K562 (cell line): Measurements from ENCODE around the gene CDH6. TPM values are rescaled to one million over a fixed set of nuclear protein-coding genes. Genes with fewer than 3 reads are reported as not detected.

Experiments used
- ATAC-seq: fragments of 200-7000 bp; cut with Tn5 transposase; 3 replicates; pipeline ENCODE4 v1.9.1; 2020; ENCODE audit warnings: moderate library complexity
- BruUV-seq: library from RNA; stranded (reverse); fragments of 400-500 nt; replicated peaks from 2 replicates; lab custom pipeline; 2021; lab: Mats Ljungman, UMichigan
- CTCF ChIA-PET: fragments of 300-600 bp; formaldehyde crosslinking; extraction: SDS; loops from one replicate; lab custom pipeline; 2021; ENCODE audit warnings: low intra/inter-chr PET ratio; lab: Yijun Ruan, JAX
- POLR2A ChIA-PET: fragments of 300-600, 350-650 bp; sonication (Branson Sonifier 250); formaldehyde crosslinking; extraction: SDS; loops from one replicate; lab custom pipeline; 2021; ENCODE audit warnings: antibody characterized with exemption, inconsistent platforms; lab: Yijun Ruan, JAX
- DNase-seq, 4 experiments: peaks; one replicate each; pipeline versions ENCODE4 v3.0.0 to v3.0.0-alpha.2; 2011 to 2018; ENCODE audit warnings: low spot score in 3 of 4, mixed read lengths in 3 of 4; ENCODE audit errors: extremely low read depth in 1 of 4
- FAIRE-seq: peaks from 2 replicates; lab custom pipeline; 2011; peaks lifted over from hg19 to GRCh38; lab: Jason Lieb, UNC
- H2AFZ ChIP-seq: 2 replicates; pipeline ENCODE4 v1.6.0; 2011; ENCODE audit warnings: low read depth, low read length, control low read depth, inconsistent platforms
- H3K27ac ChIP-seq: fragments of 200-600 bp; 3 replicates; pipeline ENCODE4 v1.8.0; 2011; ENCODE audit warnings: low read depth, mild to moderate bottlenecking, control low read depth, inconsistent platforms, low read length, moderate library complexity, mixed read lengths; ENCODE audit errors: extremely low read depth
- H3K27me3 ChIP-seq, 2 experiments: fragments of 300-600 bp in 1 of 2; 2 replicates in 1 of 2; 3 replicates in 1 of 2; pipeline versions ENCODE4 v1.6.0 to v1.8.0; 2011; ENCODE audit warnings: inconsistent platforms in 2 of 2, low read length in 2 of 2, mild to moderate bottlenecking in 1 of 2, mixed read lengths in 1 of 2, moderate library complexity in 1 of 2; ENCODE audit not compliant: control insufficient read depth in 2 of 2, insufficient read depth in 2 of 2
- H3K36me3 ChIP-seq: fragments of 300-600 bp; 3 replicates; pipeline ENCODE4 v1.8.0; 2011; ENCODE audit warnings: mild to moderate bottlenecking, low read length, inconsistent platforms; ENCODE audit not compliant: control insufficient read depth, insufficient read depth
- H3K4me1 ChIP-seq, 2 experiments: fragments of 200-600 bp in 1 of 2; replicated peaks in 1 of 2; 2 replicates in 1 of 2; 3 replicates in 1 of 2; pipeline versions ENCODE4 v1.5.1 to v1.8.0; 2011; ENCODE audit warnings: inconsistent platforms in 2 of 2, low read length in 2 of 2, mild to moderate bottlenecking in 1 of 2, mixed read lengths in 1 of 2, moderate library complexity in 1 of 2; ENCODE audit not compliant: control insufficient read depth in 2 of 2, insufficient read depth in 2 of 2
- H3K4me2 ChIP-seq: 2 replicates; pipeline ENCODE4 v1.6.1; 2011; ENCODE audit warnings: low read length, control low read depth, inconsistent platforms, mixed read lengths; ENCODE audit not compliant: insufficient read depth
- H3K4me3 ChIP-seq: fragments of 200-600 bp; sonication (generic), shearing (Covaris generic); 2 replicates; pipeline ENCODE4 v1.5.1; 2016; ENCODE audit warnings: control low read depth, inconsistent platforms
- H3K79me2 ChIP-seq: fragments of 200-600 bp; 3 replicates; pipeline ENCODE4 v1.8.0; 2011; ENCODE audit warnings: low read length, inconsistent platforms; ENCODE audit not compliant: control insufficient read depth, insufficient read depth
- H3K9ac ChIP-seq, 2 experiments: 2 replicates each; pipeline versions ENCODE4 v1.6.0 to v1.6.1; 2011; ENCODE audit warnings: low read depth in 2 of 2, low read length in 2 of 2, control low read depth in 1 of 2, inconsistent platforms in 1 of 2, mild to moderate bottlenecking in 1 of 2, mixed read lengths in 1 of 2; ENCODE audit not compliant: insufficient read depth in 1 of 2
- H3K9me1 ChIP-seq: one replicate; pipeline ENCODE4 v1.6.0; 2011; ENCODE audit warnings: inconsistent platforms, mild to moderate bottlenecking, low read length, moderate library complexity; ENCODE audit not compliant: control insufficient read depth, insufficient read depth
- H3K9me3 ChIP-seq: replicated peaks from 2 replicates; pipeline ENCODE4 v1.5.1; 2011; ENCODE audit warnings: low read depth, low read length, inconsistent platforms; ENCODE audit not compliant: control insufficient read depth, insufficient read depth
- H4K20me1 ChIP-seq: replicated peaks from 2 replicates; pipeline ENCODE4 v1.6.1; 2011; ENCODE audit warnings: low read length, inconsistent platforms, mixed read lengths; ENCODE audit not compliant: control insufficient read depth, insufficient read depth
- ILK ChIP-seq: fragments of 450-650 bp; IDR thresholded peaks from 2 replicates; pipeline ENCODE4 v1.6.1; 2016; ENCODE audit warnings: missing genetic modification characterization, low read depth, mild to moderate bottlenecking, missing compliant biosample characterization, moderate library complexity, borderline replicate concordance
- MEIS2 ChIP-seq: fragments of 450-650 bp; IDR thresholded peaks from 2 replicates; pipeline ENCODE4 v1.6.1; 2014; ENCODE audit warnings: mild to moderate bottlenecking; ENCODE audit not compliant: partially characterized antibody
- NR3C1 ChIP-seq: sonication (generic); formaldehyde crosslinking; IDR thresholded peaks from 2 replicates; pipeline ENCODE4 v1.8.1; 2022; ENCODE audit warnings: missing genetic modification reagents
- PCBP1 ChIP-seq: fragments of 200-400 bp; formaldehyde crosslinking; IDR thresholded peaks from 2 replicates; pipeline ENCODE4 v1.6.1; 2018; ENCODE audit warnings: mild to moderate bottlenecking, low read depth, low read length; ENCODE audit not compliant: poor library complexity, severe bottlenecking
- SRSF1 ChIP-seq: fragments of 200-400 bp; formaldehyde crosslinking; IDR thresholded peaks from 2 replicates; pipeline ENCODE4 v1.6.1; 2017; ENCODE audit warnings: mild to moderate bottlenecking, low read depth, low read length, moderate library complexity
- ZBTB1 ChIP-seq: sonication (generic); formaldehyde crosslinking; IDR thresholded peaks from 2 replicates; pipeline ENCODE4 v1.8.1; 2023; ENCODE audit warnings: missing genetic modification reagents, low read depth, mild to moderate bottlenecking, borderline replicate concordance
- WGBS: fragments of 100-300 bp; shearing (Covaris generic); methylation state at CpG from one replicate; pipeline ENCODE4 v1.1.6; 2016; ENCODE audit warnings: low coverage, mixed read lengths; ENCODE audit not compliant: insufficient coverage; ENCODE audit errors: missing lambda C conversion rate; 5-methylcytosine and 5-hydroxymethylcytosine counted together
- in situ Hi-C: fragments of 300-500 bp; cut with MboI; formaldehyde crosslinking; loops from 4 replicates; pipeline ENCODE4 v1.15.0; 2018; ENCODE audit warnings: inconsistent platforms, mixed read lengths
- intact Hi-C: fragments of 100-400 bp; cut with micrococcal nuclease; formaldehyde crosslinking; loops from 2 replicates; pipeline ENCODE4 v1.14.2; 2022
- polyA plus RNA-seq, 8 experiments: library from polyadenylated mRNA; depleted of rRNA in 4 of 8; stranded (reverse) in 5 of 8; unstranded in 3 of 8; fragments of >200 nt; fragmentation: Nextera tagmentation in 2 of 8; fragmentation: Illumina TruSeq in 1 of 8; extraction: Ambion mirVana in 2 of 8; extraction: Trizol in 1 of 8; gene quantifications; 2 replicates each; pipeline versions ENCODE4 v1.2.1 to v1.2.3, GENCODE V29; 2011 to 2014; ENCODE audit warnings: inconsistent platforms in 1 of 8, missing spikeins in 1 of 8
- total RNA-seq, 7 experiments: library from RNA; depleted of rRNA in 6 of 7; stranded (reverse); fragments of >200 nt in 6 of 7; fragmentation: Illumina TruSeq in 2 of 7; extraction: Trizol in 2 of 7; gene quantifications; 2 replicates each; pipeline versions ENCODE4 v1.2.1 to v1.2.3, GENCODE V29; 2011 to 2021; ENCODE audit warnings: low replicate concordance in 1 of 7
- TF ChIP-seq, protein P1 (sequence below): fragments of 450-650 bp; IDR thresholded peaks from 2 replicates; pipeline ENCODE4 v1.6.1; 2014; ENCODE audit warnings: low read depth, mild to moderate bottlenecking, moderate library complexity, borderline replicate concordance
- TF ChIP-seq, protein P2 (sequence below): fragments of 450-650 bp; formaldehyde crosslinking; IDR thresholded peaks from 2 replicates; pipeline ENCODE4 v1.4.0; 2022; ENCODE audit warnings: missing genetic modification characterization
- TF ChIP-seq, protein P3 (sequence below), 3 experiments: fragments of 200-800 bp in 1 of 3; sonication (Bioruptor generic) in 1 of 3; sonication (generic) in 1 of 3; formaldehyde crosslinking in 1 of 3; IDR thresholded peaks; 2 replicates each; pipeline versions ENCODE4 v1.6.1 to v1.8.0; 2016 to 2022; ENCODE audit warnings: mild to moderate bottlenecking in 2 of 3, missing compliant biosample characterization in 2 of 3, missing genetic modification characterization in 2 of 3, missing genetic modification reagents in 1 of 3

Gene CDH6
- total and polyA plus RNA-seq, 9 of the 15 experiments (the other 6 are each of a cell fraction or from before 2014, with no cell fraction given): not detected

DNA sequence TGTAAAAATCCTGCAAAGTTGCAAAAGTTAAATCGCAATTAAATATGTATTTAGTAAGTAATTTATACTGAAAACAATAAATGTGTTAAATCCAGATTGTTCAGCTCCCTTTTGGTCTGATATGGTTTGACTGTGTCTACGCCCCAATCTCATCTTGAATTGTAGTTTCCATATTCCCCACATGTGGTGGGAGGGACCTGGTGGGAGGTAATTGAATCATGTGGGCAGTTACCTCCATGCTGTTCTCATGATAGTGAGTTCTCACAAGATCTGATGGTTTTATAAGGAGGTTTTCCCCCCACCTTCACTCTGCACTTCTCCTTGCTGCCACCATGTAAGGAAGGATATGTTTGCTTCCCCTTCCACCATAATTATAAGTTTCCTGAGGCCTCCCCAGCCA lies 140.0 kb downstream of the CDH6 start:
- POLR2A ChIA-PET: interaction anchor here (0.6 to 2.1 kb wide), 3 partner anchors 11 to 727 kb away, joined by 3 to 5 read pairs (median 4); no protein-coding TSS in a partner anchor
- no peak for DNase-seq
- intact Hi-C loops: no loop called here
- Histone ChIP-seq H3K4me3 (no peak overlapping the region), H3K36me3 (no peaks in the 10 kb centered on the region), H3K9me3 (no peaks in the 10 kb centered on the region), H2AFZ (no peak overlapping the region), H3K27ac (no peak overlapping the region), H3K4me2 (no peak overlapping the region), H3K4me1 (no peaks in the 10 kb centered on the region), H3K9me1 (no peaks in the 10 kb centered on the region), H3K27me3 (peaks cover 0 to 3% of the 10 kb centered on the region in 2 experiments; a peak in 3 of 5 replicates), H4K20me1 (no peaks in the 10 kb centered on the region), H3K79me2 (no peaks in the 10 kb centered on the region), H3K9ac (no peak overlapping the region)
- TF ChIP-seq, protein P1, sequence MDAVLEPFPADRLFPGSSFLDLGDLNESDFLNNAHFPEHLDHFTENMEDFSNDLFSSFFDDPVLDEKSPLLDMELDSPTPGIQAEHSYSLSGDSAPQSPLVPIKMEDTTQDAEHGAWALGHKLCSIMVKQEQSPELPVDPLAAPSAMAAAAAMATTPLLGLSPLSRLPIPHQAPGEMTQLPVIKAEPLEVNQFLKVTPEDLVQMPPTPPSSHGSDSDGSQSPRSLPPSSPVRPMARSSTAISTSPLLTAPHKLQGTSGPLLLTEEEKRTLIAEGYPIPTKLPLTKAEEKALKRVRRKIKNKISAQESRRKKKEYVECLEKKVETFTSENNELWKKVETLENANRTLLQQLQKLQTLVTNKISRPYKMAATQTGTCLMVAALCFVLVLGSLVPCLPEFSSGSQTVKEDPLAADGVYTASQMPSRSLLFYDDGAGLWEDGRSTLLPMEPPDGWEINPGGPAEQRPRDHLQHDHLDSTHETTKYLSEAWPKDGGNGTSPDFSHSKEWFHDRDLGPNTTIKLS: no peak
- no peak for ATAC-seq
- no peak for FAIRE-seq
- CTCF ChIA-PET: no interaction called here
- WGBS: 0% methylated on average over 2 of the region's 2 CpGs
- no TSS peak for BruUV-seq
- in situ Hi-C loops: no loop called here

DNA sequence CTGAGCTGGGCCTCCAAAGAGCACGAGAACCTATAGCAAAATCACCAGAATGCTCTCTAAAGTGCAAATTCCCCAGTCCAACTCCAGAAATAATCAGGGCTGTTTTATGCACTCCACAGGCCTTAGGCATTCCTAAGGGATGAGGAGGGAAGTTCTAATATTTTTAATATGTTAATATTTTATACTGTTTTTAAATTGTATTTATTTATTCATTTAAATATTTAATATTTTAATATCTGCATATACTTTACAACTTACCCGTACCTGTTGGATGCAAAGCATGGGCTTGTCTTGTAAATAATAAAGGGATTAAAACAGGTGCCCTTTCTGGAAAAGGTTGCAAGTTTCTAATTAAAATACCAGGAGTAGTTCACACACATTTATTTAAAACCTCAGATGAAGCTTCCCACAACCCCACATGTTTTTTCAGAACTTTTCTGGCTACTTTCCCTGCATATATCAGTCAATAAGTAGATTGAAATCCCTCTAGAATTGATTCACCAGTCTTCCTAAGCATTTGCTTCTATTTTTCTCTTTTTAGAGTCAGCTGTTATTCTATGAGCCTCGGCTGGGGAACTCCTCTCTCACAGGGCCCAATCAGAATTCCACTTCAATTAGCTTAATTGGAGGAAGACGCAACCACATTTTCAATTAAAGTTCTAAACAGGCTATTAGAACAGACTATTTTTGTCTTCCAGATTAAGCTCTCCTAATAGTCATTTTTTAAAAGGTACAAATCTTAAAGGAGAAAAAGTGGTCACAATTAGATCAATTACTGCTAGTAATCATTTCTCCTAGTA lies 140.8 kb downstream of the CDH6 start:
- H3K4me3 ChIP-seq: no peak overlapping the region
- H2AFZ ChIP-seq: no peak overlapping the region
- H3K27ac ChIP-seq: no peak overlapping the region
- H3K36me3 ChIP-seq: no peaks in the 10 kb centered on the region
- no peaks in the 10 kb centered on the region for H3K4me1 ChIP-seq
- no peaks in the 10 kb centered on the region for H4K20me1 ChIP-seq
- no peak overlapping the region for H3K9ac ChIP-seq
- FAIRE-seq (no peak), ATAC-seq (no peak), DNase-seq (no peak)
- ChIA-PET CTCF (no interaction called here), POLR2A (interaction anchor here (1.6 to 2.1 kb wide), 2 partner anchors 10 to 13 kb away, joined by 3 to 5 read pairs; no protein-coding TSS in a partner anchor)
- H3K79me2 ChIP-seq: no peaks in the 10 kb centered on the region
- 3% methylated on average over 4 of the region's 4 CpGs for WGBS
- H3K27me3 ChIP-seq: peaks cover 0 to 3% of the 10 kb centered on the region in 2 experiments; a peak in 3 of 5 replicates
- H3K9me3 ChIP-seq: no peaks in the 10 kb centered on the region
- in situ Hi-C loops: no loop called here
- intact Hi-C loops: no loop called here
- BruUV-seq: no TSS peak
- no peak overlapping the region for H3K4me2 ChIP-seq
- no peaks in the 10 kb centered on the region for H3K9me1 ChIP-seq
- TF ChIP-seq MEIS2 (no peak), ZBTB1 (CRISPR knock-in tag) (no peak), SRSF1 (no peak), ILK (tag) (no peak), PCBP1 (no peak), NR3C1 (CRISPR knock-in tag) (no peak)
- TF ChIP-seq, protein P2, sequence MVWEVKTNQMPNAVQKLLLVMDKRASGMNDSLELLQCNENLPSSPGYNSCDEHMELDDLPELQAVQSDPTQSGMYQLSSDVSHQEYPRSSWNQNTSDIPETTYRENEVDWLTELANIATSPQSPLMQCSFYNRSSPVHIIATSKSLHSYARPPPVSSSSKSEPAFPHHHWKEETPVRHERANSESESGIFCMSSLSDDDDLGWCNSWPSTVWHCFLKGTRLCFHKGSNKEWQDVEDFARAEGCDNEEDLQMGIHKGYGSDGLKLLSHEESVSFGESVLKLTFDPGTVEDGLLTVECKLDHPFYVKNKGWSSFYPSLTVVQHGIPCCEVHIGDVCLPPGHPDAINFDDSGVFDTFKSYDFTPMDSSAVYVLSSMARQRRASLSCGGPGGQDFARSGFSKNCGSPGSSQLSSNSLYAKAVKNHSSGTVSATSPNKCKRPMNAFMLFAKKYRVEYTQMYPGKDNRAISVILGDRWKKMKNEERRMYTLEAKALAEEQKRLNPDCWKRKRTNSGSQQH: no peak
- TF ChIP-seq, protein P3, sequence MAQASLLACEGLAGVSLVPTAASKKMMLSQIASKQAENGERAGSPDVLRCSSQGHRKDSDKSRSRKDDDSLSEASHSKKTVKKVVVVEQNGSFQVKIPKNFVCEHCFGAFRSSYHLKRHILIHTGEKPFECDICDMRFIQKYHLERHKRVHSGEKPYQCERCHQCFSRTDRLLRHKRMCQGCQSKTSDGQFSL (CRISPR knock-in tag; IDR thresholded peaks at IDR 0.05): no peak
- TF ChIP-seq, protein P3 (tag; IDR thresholded peaks at IDR 0.05): no peak
